Tibial nerve (tissue), 4 donors: ENCODE measurements around the gene MBD3L5.
"Not testable (repeated sequence)": the region's sequence is repeated elsewhere in the genome, so short reads cannot be mapped to it uniquely, and the experiment has no call there.

ENCODE experiments used
- EP300 ChIP-seq, 2 donors: sonication (generic); formaldehyde crosslinking; IDR thresholded peaks; one replicate each; pipeline ENCODE4 v1.6.1; 2017; ENCODE audit warnings: antibody characterized with exemption in 2 of 2, mild to moderate bottlenecking in 1 of 2
- POLR2A ChIP-seq, 2 donors: fragments of 450-650 bp; IDR thresholded peaks; one replicate each; pipeline ENCODE4 v1.6.1; 2017; ENCODE audit warnings: antibody characterized with exemption in 2 of 2, mild to moderate bottlenecking in 2 of 2, moderate library complexity in 2 of 2
- TF ChIP-seq, protein P1 (sequence below), 5 experiments: fragments of 200-600 bp in 3 of 5; fragments of 450-650 bp in 2 of 5; sonication (generic) in 3 of 5; IDR thresholded peaks; one replicate each; pipeline ENCODE4 v1.5.1; 2016 to 2019; ENCODE audit warnings: antibody characterized with exemption in 5 of 5, mild to moderate bottlenecking in 3 of 5, moderate library complexity in 2 of 5

DNA sequence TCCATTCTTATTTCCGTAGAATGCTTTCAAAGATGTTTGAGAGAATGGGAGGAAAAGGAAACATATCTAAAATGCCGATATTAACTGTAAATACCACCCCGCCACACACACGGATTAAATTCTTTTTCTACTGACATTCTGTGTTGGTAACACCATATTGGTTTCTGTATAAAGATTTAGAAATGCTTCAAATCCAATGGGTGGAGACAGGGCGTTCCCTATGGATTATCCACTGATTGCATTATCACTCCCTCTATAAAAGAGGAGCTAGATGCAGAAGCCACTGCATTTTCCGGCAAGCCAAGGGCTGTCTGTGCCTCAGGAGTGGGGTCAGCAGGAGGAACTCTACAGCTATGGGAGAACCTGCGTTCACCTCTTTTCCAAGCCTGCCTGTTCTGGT is 18.6 kb downstream of the MBD3L5 start, which contains the start of gene MBD3L2:
- TF ChIP-seq, protein P1, sequence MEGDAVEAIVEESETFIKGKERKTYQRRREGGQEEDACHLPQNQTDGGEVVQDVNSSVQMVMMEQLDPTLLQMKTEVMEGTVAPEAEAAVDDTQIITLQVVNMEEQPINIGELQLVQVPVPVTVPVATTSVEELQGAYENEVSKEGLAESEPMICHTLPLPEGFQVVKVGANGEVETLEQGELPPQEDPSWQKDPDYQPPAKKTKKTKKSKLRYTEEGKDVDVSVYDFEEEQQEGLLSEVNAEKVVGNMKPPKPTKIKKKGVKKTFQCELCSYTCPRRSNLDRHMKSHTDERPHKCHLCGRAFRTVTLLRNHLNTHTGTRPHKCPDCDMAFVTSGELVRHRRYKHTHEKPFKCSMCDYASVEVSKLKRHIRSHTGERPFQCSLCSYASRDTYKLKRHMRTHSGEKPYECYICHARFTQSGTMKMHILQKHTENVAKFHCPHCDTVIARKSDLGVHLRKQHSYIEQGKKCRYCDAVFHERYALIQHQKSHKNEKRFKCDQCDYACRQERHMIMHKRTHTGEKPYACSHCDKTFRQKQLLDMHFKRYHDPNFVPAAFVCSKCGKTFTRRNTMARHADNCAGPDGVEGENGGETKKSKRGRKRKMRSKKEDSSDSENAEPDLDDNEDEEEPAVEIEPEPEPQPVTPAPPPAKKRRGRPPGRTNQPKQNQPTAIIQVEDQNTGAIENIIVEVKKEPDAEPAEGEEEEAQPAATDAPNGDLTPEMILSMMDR (IDR thresholded peaks at IDR 0.05), result not testable (repeated sequence)
- not testable (repeated sequence) for TF ChIP-seq POLR2A, EP300 (IDR thresholded peaks at IDR 0.05)
